Esophagus muscularis mucosa (tissue), 4 donors: Measurements from ENCODE around the gene ARSK. TPM values are rescaled to one million over a fixed set of nuclear protein-coding genes. Genes with fewer than 3 reads are reported as not detected.

Experiments
- DNase-seq: peaks from one replicate; pipeline ENCODE4 v3.0.0-alpha.2; 2017; ENCODE audit errors: extremely low spot score
- H3K27ac ChIP-seq, 4 donors: fragments of 200-600 bp; sonication (generic); replicated peaks in 1 of 4; 1 replicate in 3 of 4; 2 replicates in 1 of 4; pipeline ENCODE4 v1.5.1; 2016 to 2019; ENCODE audit warnings: mild to moderate bottlenecking in 1 of 4
- H3K27me3 ChIP-seq, 4 donors: fragments of 200-600 bp; sonication (generic); one replicate each; pipeline versions ENCODE4 v1.5.1 to v1.6.0; 2016 to 2019
- H3K36me3 ChIP-seq, 4 donors: fragments of 200-600 bp; sonication (generic); one replicate each; pipeline ENCODE4 v1.5.1; 2016 to 2019
- H3K4me1 ChIP-seq, 4 donors: fragments of 200-600 bp; sonication (generic); one replicate each; pipeline ENCODE4 v1.5.1; 2016 to 2019
- H3K4me3 ChIP-seq, 4 donors: fragments of 200-600 bp; sonication (generic); 1 replicate in 2 of 4; 2 replicates in 2 of 4; pipeline ENCODE4 v1.5.1; 2016 to 2019; ENCODE audit warnings: mild to moderate bottlenecking in 4 of 4, moderate library complexity in 1 of 4
- H3K9me3 ChIP-seq, 4 donors: fragments of 200-600 bp; sonication (generic); 1 replicate in 3 of 4; 2 replicates in 1 of 4; pipeline ENCODE4 v1.5.1; 2016 to 2019
- CTCF ChIP-seq, 3 experiments: fragments of 200-600 bp in 2 of 3; fragments of 450-650 bp in 1 of 3; sonication (generic) in 2 of 3; IDR thresholded peaks; one replicate each; pipeline ENCODE4 v1.5.1; 2017 to 2019; ENCODE audit warnings: antibody characterized with exemption in 3 of 3, mild to moderate bottlenecking in 2 of 3, moderate library complexity in 1 of 3
- EP300 ChIP-seq: sonication (generic); formaldehyde crosslinking; IDR thresholded peaks from one replicate; pipeline ENCODE4 v1.6.1; 2017; ENCODE audit warnings: antibody characterized with exemption
- POLR2A ChIP-seq: fragments of 450-650 bp; IDR thresholded peaks from one replicate; pipeline ENCODE4 v1.6.1; 2017; ENCODE audit warnings: antibody characterized with exemption, moderate library complexity, mild to moderate bottlenecking, low read depth
- POLR2AphosphoS5 ChIP-seq, 2 donors: sonication (generic); formaldehyde crosslinking; IDR thresholded peaks; one replicate each; pipeline ENCODE4 v1.6.1; 2017; ENCODE audit warnings: antibody characterized with exemption in 2 of 2
- WGBS: methylation state at CpG from one replicate; pipeline ENCODE4 v1.1.5; 2018; 5-methylcytosine and 5-hydroxymethylcytosine counted together
- intact Hi-C: fragments of 100-400 bp; cut with DNase I; formaldehyde crosslinking; loops from one replicate; pipeline ENCODE4 v1.15.1; 2023
- total RNA-seq, 4 donors: library from RNA; depleted of rRNA; stranded (reverse); fragments of >200 nt; gene quantifications; one replicate each; pipeline versions ENCODE4 v1.1.0 to v1.2.1, GENCODE V29; 2016

Gene ARSK
- total RNA-seq, 4 donors from 2014 or later: 5.0 to 7.3 (median 6.7) TPM

GRCh38 chr5:95620870-95621838 is 66.3 kb downstream of the ARSK start:
- H3K27ac ChIP-seq: peak overlapping the region in 1 of 4 donors; percentile 43
- TF ChIP-seq POLR2AphosphoS5 (IDR thresholded peaks at IDR 0.05): no peak
- TF ChIP-seq CTCF (IDR thresholded peaks at IDR 0.05): no peak
- TF ChIP-seq EP300: no peak
- no peak for TF ChIP-seq POLR2A

GRCh38 chr5:95621839-95622629 is 67.1 kb downstream of the ARSK start:
- intact Hi-C loops: no loop called here
- peaks cover 0 to 32% (median 3%) of the 10 kb centered on the region in 4 donors for H3K27me3 ChIP-seq
- DNase-seq: no peak
- H3K27ac ChIP-seq: no peak overlapping the region
- H3K4me3 ChIP-seq: peak overlapping the region in 2 of 4 donors; percentile 61
- H3K4me1 ChIP-seq: peaks cover 18 to 28% (median 25%) of the 10 kb centered on the region in 4 donors
- H3K36me3 ChIP-seq: no peaks in the 10 kb centered on the region
- TF ChIP-seq CTCF (IDR thresholded peaks at IDR 0.05) (no peak), POLR2A (no peak), EP300 (no peak), POLR2AphosphoS5 (IDR thresholded peaks at IDR 0.05) (no peak)
- 67% methylated on average over 8 of the region's 8 CpGs for WGBS
- no peaks in the 10 kb centered on the region for H3K9me3 ChIP-seq

More at GRCh38 chr5:95620870-95621838, 66.3 kb downstream of the ARSK start:
- peaks cover 0 to 32% (median 3%) of the 10 kb centered on the region in 4 donors for H3K27me3 ChIP-seq
- no peak for DNase-seq
- H3K4me3 ChIP-seq: peak overlapping the region; percentile 61 to 68 (median 61)
- H3K36me3 ChIP-seq: no peaks in the 10 kb centered on the region
- peaks cover 18 to 28% (median 25%) of the 10 kb centered on the region in 4 donors for H3K4me1 ChIP-seq
- intact Hi-C loops: no loop called here
- no peaks in the 10 kb centered on the region for H3K9me3 ChIP-seq
- 40% methylated on average over 5 of the region's 92 CpGs for WGBS

- no peaks in the 10 kb centered on the region for H3K9me3 ChIP-seq
- no peak overlapping the region for H3K27ac ChIP-seq
- H3K27me3 ChIP-seq: peaks cover 0 to 30% (median 3%) of the 10 kb centered on the region in 4 donors
- H3K36me3 ChIP-seq: no peaks in the 10 kb centered on the region
- peaks cover 18 to 28% (median 25%) of the 10 kb centered on the region in 4 donors for H3K4me1 ChIP-seq
- H3K4me3 ChIP-seq: no peak overlapping the region
- TF ChIP-seq POLR2AphosphoS5 (IDR thresholded peaks at IDR 0.05): no peak
- TF ChIP-seq CTCF (IDR thresholded peaks at IDR 0.05): no peak
- no peak for TF ChIP-seq POLR2A
- TF ChIP-seq EP300: no peak
- no peak for DNase-seq
- 96% methylated on average over 5 of the region's 5 CpGs for WGBS
- intact Hi-C loops: no loop called here
Observed at GRCh38 chr5:95623706-95624105, 68.8 kb downstream of the ARSK start.

GRCh38 chr5:95624368-95624767 is 69.5 kb downstream of the ARSK start:
- Histone ChIP-seq H3K27ac (no peak overlapping the region), H3K9me3 (no peaks in the 10 kb centered on the region), H3K4me3 (no peak overlapping the region), H3K36me3 (no peaks in the 10 kb centered on the region), H3K4me1 (peaks cover 16 to 24% (median 23%) of the 10 kb centered on the region in 4 donors), H3K27me3 (peaks cover 0 to 23% (median 3%) of the 10 kb centered on the region in 4 donors)
- TF ChIP-seq EP300 (no peak), POLR2A (no peak), CTCF (IDR thresholded peaks at IDR 0.05) (no peak), POLR2AphosphoS5 (IDR thresholded peaks at IDR 0.05) (no peak)
- intact Hi-C loops: no loop called here
- WGBS: 97% methylated on average over 2 of the region's 2 CpGs
- DNase-seq: no peak
